Loucy (cell line): Measurements from ENCODE around the gene EPG5.

Experiments
- CTCF ChIP-seq: fragments of 200-600 bp; sonication (generic); conservative IDR thresholded peaks from 2 replicates; pipeline ENCODE4 v1.5.1; 2014; ENCODE audit warnings: mild to moderate bottlenecking, antibody characterized with exemption, low read length
- EZH2phosphoT487 ChIP-seq: fragments of 200-600 bp; IDR thresholded peaks from 2 replicates; pipeline ENCODE4 v1.6.1; 2018; ENCODE audit warnings: antibody characterized with exemption, mild to moderate bottlenecking, moderate library complexity, borderline replicate concordance

DNA sequence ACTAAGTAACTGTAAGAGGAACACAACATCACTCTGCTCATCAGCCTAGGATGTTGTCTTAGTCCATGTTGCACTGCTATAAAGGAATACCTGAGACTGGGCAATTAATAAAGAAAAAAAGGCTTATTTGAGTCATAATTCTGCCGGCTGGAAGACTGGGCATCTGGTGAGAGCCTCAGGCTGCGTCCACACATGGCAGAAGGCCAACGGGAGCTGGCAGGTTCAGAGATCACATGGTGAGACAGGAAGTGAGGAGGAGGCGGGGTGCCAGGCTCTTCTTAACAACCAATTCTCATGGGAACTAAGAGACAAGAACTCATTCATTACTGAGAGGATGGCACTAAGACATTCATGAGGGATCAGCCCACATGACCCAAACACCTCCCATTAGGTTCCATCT is 46.8 kb downstream of the EPG5 start:
- TF ChIP-seq CTCF (no peak), EZH2phosphoT487 (no peak)
